SK-N-MC (cell line): Measurements from ENCODE around the gene LRRC3.

ENCODE experiments used
- EZH2 ChIP-seq: fragments of 200-600 bp; sonication (generic); IDR thresholded peaks from one replicate; pipeline ENCODE4 v1.6.1; 2017; ENCODE audit warnings: antibody characterized with exemption
- POLR2AphosphoS5 ChIP-seq: IDR thresholded peaks from 2 replicates; pipeline ENCODE4 v1.6.1; 2012; ENCODE audit warnings: mild to moderate bottlenecking, low read depth, low read length, borderline replicate concordance

- TF ChIP-seq EZH2 (no peak), POLR2AphosphoS5 (no peak)
These were observed 39.1 kb downstream of the LRRC3 start for GRCh38 chr21:44494418-44494817.
